Gastroesophageal sphincter (tissue), 3 donors: ENCODE results near the gene CADM1.

Source experiments
- CTCF ChIP-seq, 4 experiments: fragments of 200-600 bp in 2 of 4; fragments of 450-650 bp in 2 of 4; sonication (generic) in 1 of 4; IDR thresholded peaks; one replicate each; pipeline ENCODE4 v1.5.1; 2017 to 2019; ENCODE audit warnings: antibody characterized with exemption in 4 of 4, mild to moderate bottlenecking in 2 of 4, moderate library complexity in 2 of 4
- POLR2A ChIP-seq, 2 donors: fragments of 450-650 bp; IDR thresholded peaks; one replicate each; pipeline ENCODE4 v1.6.1; 2017; ENCODE audit warnings: antibody characterized with exemption in 2 of 2, mild to moderate bottlenecking in 2 of 2, moderate library complexity in 1 of 2
- POLR2AphosphoS5 ChIP-seq: sonication (generic); formaldehyde crosslinking; IDR thresholded peaks from one replicate; pipeline ENCODE4 v1.6.1; 2017; ENCODE audit warnings: antibody characterized with exemption

- TF ChIP-seq CTCF (IDR thresholded peaks at IDR 0.05) (no peak), POLR2A (IDR thresholded peaks at IDR 0.05) (no peak), POLR2AphosphoS5 (no peak)
These were observed 336.0 kb downstream of the CADM1 start for GRCh38 chr11:115168229-115168671.
